Tibial nerve (tissue), 4 donors: ENCODE data around the gene CXXC5.

Experiments
- EP300 ChIP-seq, 2 donors: sonication (generic); formaldehyde crosslinking; IDR thresholded peaks; one replicate each; pipeline ENCODE4 v1.6.1; 2017; ENCODE audit warnings: antibody characterized with exemption in 2 of 2, mild to moderate bottlenecking in 1 of 2
- POLR2A ChIP-seq, 2 donors: fragments of 450-650 bp; IDR thresholded peaks; one replicate each; pipeline ENCODE4 v1.6.1; 2017; ENCODE audit warnings: antibody characterized with exemption in 2 of 2, mild to moderate bottlenecking in 2 of 2, moderate library complexity in 2 of 2
- TF ChIP-seq, protein P1 (sequence below), 5 experiments: fragments of 200-600 bp in 3 of 5; fragments of 450-650 bp in 2 of 5; sonication (generic) in 3 of 5; IDR thresholded peaks; one replicate each; pipeline ENCODE4 v1.5.1; 2016 to 2019; ENCODE audit warnings: antibody characterized with exemption in 5 of 5, mild to moderate bottlenecking in 3 of 5, moderate library complexity in 2 of 5

- TF ChIP-seq, protein P1, sequence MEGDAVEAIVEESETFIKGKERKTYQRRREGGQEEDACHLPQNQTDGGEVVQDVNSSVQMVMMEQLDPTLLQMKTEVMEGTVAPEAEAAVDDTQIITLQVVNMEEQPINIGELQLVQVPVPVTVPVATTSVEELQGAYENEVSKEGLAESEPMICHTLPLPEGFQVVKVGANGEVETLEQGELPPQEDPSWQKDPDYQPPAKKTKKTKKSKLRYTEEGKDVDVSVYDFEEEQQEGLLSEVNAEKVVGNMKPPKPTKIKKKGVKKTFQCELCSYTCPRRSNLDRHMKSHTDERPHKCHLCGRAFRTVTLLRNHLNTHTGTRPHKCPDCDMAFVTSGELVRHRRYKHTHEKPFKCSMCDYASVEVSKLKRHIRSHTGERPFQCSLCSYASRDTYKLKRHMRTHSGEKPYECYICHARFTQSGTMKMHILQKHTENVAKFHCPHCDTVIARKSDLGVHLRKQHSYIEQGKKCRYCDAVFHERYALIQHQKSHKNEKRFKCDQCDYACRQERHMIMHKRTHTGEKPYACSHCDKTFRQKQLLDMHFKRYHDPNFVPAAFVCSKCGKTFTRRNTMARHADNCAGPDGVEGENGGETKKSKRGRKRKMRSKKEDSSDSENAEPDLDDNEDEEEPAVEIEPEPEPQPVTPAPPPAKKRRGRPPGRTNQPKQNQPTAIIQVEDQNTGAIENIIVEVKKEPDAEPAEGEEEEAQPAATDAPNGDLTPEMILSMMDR (IDR thresholded peaks at IDR 0.05) = no peak
- no peak for TF ChIP-seq EP300 (IDR thresholded peaks at IDR 0.05)
- peak in 1 of 2 donors; percentile 25 for TF ChIP-seq POLR2A (IDR thresholded peaks at IDR 0.05)
Measured at GRCh38 chr5:139668064-139668880, 20.1 kb downstream of the CXXC5 start.
